GM12801 (cell line): ENCODE results near the gene HLCS.

ENCODE experiments used
- TF ChIP-seq, protein P1 (sequence below): IDR thresholded peaks from one replicate; pipeline ENCODE4 v1.5.1; 2011; ENCODE audit warnings: control low read depth; ENCODE audit not compliant: insufficient read length; ENCODE audit errors: extremely low read depth

The HLCS gene

DNA sequence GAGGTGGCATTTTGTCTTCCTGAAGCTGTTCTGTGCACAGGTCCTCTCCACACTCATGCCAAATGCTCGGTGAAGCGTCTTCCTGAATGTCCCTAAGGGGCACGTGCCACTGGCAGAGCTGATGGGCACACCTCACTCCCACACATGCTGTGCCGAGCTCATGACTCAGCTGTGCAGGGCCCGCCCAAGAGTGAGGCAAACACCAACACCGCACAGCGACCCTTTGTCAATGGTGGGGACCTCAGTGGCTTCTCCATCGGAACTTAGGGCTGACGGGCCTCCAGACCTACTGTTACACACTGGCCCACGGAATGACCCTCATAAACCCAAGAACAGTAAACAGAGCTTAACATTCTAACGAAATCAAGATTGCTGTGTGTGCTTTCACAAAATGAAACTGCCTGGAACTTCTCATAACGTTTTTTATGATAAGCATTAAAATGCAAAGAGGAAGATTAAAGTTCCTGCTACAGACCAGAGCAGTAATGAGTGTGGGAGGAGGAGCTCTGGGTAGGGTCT is 178.3 kb downstream of the HLCS start:
- TF ChIP-seq, protein P1, sequence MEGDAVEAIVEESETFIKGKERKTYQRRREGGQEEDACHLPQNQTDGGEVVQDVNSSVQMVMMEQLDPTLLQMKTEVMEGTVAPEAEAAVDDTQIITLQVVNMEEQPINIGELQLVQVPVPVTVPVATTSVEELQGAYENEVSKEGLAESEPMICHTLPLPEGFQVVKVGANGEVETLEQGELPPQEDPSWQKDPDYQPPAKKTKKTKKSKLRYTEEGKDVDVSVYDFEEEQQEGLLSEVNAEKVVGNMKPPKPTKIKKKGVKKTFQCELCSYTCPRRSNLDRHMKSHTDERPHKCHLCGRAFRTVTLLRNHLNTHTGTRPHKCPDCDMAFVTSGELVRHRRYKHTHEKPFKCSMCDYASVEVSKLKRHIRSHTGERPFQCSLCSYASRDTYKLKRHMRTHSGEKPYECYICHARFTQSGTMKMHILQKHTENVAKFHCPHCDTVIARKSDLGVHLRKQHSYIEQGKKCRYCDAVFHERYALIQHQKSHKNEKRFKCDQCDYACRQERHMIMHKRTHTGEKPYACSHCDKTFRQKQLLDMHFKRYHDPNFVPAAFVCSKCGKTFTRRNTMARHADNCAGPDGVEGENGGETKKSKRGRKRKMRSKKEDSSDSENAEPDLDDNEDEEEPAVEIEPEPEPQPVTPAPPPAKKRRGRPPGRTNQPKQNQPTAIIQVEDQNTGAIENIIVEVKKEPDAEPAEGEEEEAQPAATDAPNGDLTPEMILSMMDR, result no peak

DNA sequence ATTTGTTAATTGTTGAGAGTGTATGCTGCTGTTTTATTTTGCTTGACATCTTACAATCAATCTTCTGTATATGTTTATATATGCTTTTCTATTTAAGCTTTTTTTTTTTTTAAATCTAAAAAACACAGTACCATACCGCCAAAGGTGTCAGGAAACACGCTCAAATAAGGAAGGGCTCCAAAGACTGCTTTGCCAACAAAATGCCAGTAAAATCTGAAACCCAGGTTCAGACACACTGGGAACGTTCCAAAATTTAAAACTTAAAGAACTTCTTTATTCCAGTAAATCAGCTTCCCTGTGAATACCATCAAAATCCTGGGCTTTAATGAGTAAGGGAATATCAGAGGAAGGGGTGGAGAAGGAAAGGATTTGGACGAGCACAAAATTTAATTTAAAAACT is 180.3 kb downstream of the HLCS start:
- TF ChIP-seq, protein P1, result no peak

GRCh38 chr21:36785615-36786014 is 180.9 kb downstream of the HLCS start:
- TF ChIP-seq, protein P1, result no peak

GRCh38 chr21:36784947-36785346 is 181.5 kb downstream of the HLCS start:
- TF ChIP-seq, protein P1, result no peak

DNA sequence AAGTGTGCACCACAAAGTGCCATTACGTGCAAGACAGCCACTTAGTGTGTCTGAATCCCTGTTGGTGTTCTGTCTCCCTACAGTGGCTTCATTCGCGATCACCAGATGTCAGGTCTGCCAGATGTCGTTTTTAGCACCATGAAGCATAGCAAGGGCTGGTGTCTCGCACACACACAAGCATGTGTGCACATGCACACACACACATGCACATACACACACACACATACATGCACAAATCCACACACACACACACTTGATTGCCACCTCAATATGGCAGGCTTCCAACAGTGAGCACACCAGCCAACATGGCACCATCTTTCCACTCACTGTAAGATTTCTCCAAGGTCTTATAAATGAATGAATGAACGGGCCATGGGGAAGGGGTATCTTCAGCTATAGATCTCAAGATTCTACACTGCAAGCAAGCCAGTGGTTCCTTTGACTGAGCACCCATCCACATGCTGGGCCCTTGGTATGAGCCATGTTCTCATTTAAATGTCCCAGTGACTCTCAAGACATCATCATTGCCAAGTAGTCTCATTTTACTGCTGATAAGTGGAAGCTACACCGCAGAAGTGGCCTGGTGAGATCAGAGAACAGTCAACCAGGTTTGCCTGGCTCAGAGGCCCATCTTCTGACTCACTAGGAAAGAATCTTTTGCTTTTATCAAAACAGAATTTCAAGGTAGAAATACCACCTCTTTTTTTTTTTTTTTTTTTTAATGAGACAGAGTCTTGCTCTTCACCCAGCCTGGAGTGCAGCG is 182.7 kb downstream of the HLCS start:
- TF ChIP-seq, protein P1, result no peak

- TF ChIP-seq, protein P1, result no peak
Measured at GRCh38 chr21:36780861-36781260, 185.6 kb downstream of the HLCS start.

- TF ChIP-seq, protein P1, result no peak
Measured at GRCh38 chr21:36776981-36777617, 189.4 kb downstream of the HLCS start.
